ENCODE measurements around the gene STK39.

The STK39 gene

DNA sequence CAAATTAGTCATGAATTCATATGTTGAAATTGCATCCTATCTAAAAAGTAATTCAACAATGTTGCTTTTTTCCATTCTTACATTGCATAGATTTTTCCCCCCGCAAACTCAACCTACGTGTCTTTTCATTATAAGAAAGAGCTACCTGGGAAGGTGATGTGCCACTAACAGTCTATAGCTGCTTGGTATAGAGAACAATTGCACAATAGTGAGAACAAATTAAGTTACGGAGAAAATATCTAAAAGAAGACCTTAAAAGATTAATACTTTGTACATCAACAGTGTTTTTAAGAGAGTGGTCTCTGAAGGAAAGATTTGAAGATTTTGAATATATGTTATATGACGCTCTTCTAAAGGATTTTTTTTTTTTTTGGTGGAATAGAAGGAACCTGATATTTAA is 111.8 kb downstream of the STK39 start:
- peaks cover 4% of the 10 kb centered on the region for H3K4me1 ChIP-seq (ENCODE audit: control insufficient read depth, insufficient read depth, low read depth, low read length)
- no peak overlapping the region for H4K8ac ChIP-seq (ENCODE audit: low read length)
- no peaks in the 10 kb centered on the region for H3K27me3 ChIP-seq (ENCODE audit: control insufficient read depth in 1 of 2, insufficient read depth in 1 of 2, low read length in 2 of 2)
- H3K9ac ChIP-seq (ENCODE audit: low read length) = no peak overlapping the region
- no peak overlapping the region for H2BK5ac ChIP-seq (ENCODE audit: low read depth, low read length, poor library complexity, severe bottlenecking)
- no peak overlapping the region for H2AFZ ChIP-seq (ENCODE audit: low read depth, low read length)
- no peak overlapping the region for H3K27ac ChIP-seq (ENCODE audit: low read length, poor library complexity, severe bottlenecking)
- H3K23ac ChIP-seq (ENCODE audit: low read length in 2 of 2) = no peak overlapping the region
- no peak overlapping the region for H3K14ac ChIP-seq (ENCODE audit: low read length in 2 of 2)
- no peak overlapping the region for H3K4me3 ChIP-seq (ENCODE audit: insufficient read depth in 1 of 2, low read depth in 1 of 2, low read length in 2 of 2)
- no peak overlapping the region for H2BK120ac ChIP-seq (ENCODE audit: low read depth, low read length)
- H4K91ac ChIP-seq (ENCODE audit: low read length) = no peak overlapping the region
- no peak overlapping the region for H3K4ac ChIP-seq (ENCODE audit: low read depth in 1 of 2, low read length in 2 of 2)
- 100% methylated on average over 1 of the region's 4 CpGs for WGBS
- peaks cover 16% of the 10 kb centered on the region for H3K79me1 ChIP-seq (replicated peaks; ENCODE audit: low read length, poor library complexity, severe bottlenecking)
- H3K4me2 ChIP-seq (ENCODE audit: low read length, poor library complexity, severe bottlenecking) = no peak overlapping the region
- H3K18ac ChIP-seq (ENCODE audit: low read depth in 1 of 2, low read length in 2 of 2) = no peak overlapping the region
- H3K36me3 ChIP-seq (ENCODE audit: control insufficient read depth in 1 of 2, insufficient read depth in 2 of 2, low read depth in 1 of 2, low read length in 2 of 2) = peaks cover 0 to 36% of the 10 kb centered on the region in 2 experiments
- no peak overlapping the region for H2BK15ac ChIP-seq (ENCODE audit: low read depth, poor library complexity, severe bottlenecking)
- no peak overlapping the region for H2AK5ac ChIP-seq (ENCODE audit: low read length, severe bottlenecking)
- no peak for DNase-seq
- H2BK12ac ChIP-seq (ENCODE audit: low read length in 2 of 2) = no peak overlapping the region
- no peaks in the 10 kb centered on the region for H3K9me3 ChIP-seq (ENCODE audit: control insufficient read depth, low read length)

DNA sequence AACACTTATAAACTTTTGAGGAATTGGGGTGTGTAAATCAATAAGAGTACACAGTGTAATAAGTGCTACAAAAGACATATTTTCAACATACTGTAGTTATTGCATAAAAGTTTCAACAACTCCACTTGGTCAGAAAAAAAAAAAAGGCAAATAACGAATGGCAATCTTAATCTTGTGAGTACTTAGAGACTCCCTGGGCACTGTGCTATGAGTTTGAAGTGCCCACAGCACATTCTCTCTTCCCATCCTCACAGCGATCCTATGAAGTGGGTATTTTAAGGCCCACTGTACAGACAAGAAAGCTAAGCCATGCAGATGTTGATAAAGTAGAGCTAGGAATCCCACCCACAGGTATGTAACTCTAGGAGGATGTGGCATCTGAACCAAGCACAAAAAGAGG is 112.3 kb downstream of the STK39 start:
- Histone ChIP-seq H3K23ac (ENCODE audit: low read length in 2 of 2) (no peak overlapping the region), H3K4me3 (ENCODE audit: insufficient read depth in 1 of 2, low read depth in 1 of 2, low read length in 2 of 2) (no peak overlapping the region), H3K79me1 (replicated peaks; ENCODE audit: low read length, poor library complexity, severe bottlenecking) (peaks cover 18% of the 10 kb centered on the region), H2AK5ac (ENCODE audit: low read length, severe bottlenecking) (no peak overlapping the region), H2BK120ac (ENCODE audit: low read depth, low read length) (no peak overlapping the region), H3K36me3 (ENCODE audit: control insufficient read depth in 1 of 2, insufficient read depth in 2 of 2, low read depth in 1 of 2, low read length in 2 of 2) (peaks cover 0 to 31% of the 10 kb centered on the region in 2 experiments), H3K4me2 (ENCODE audit: low read length, poor library complexity, severe bottlenecking) (no peak overlapping the region), H3K4ac (ENCODE audit: low read depth in 1 of 2, low read length in 2 of 2) (no peak overlapping the region), H3K27ac (ENCODE audit: low read length, poor library complexity, severe bottlenecking) (no peak overlapping the region), H3K9me3 (ENCODE audit: control insufficient read depth, low read length) (no peaks in the 10 kb centered on the region), H4K91ac (ENCODE audit: low read length) (no peak overlapping the region), H4K8ac (ENCODE audit: low read length) (no peak overlapping the region), H3K4me1 (ENCODE audit: control insufficient read depth, insufficient read depth, low read depth, low read length) (peaks cover 4% of the 10 kb centered on the region), H2BK12ac (ENCODE audit: low read length in 2 of 2) (no peak overlapping the region), H3K14ac (ENCODE audit: low read length in 2 of 2) (no peak overlapping the region), H3K18ac (ENCODE audit: low read depth in 1 of 2, low read length in 2 of 2) (no peak overlapping the region), H2BK15ac (ENCODE audit: low read depth, poor library complexity, severe bottlenecking) (no peak overlapping the region), H2AFZ (ENCODE audit: low read depth, low read length) (no peak overlapping the region), H3K27me3 (ENCODE audit: control insufficient read depth in 1 of 2, insufficient read depth in 1 of 2, low read length in 2 of 2) (no peaks in the 10 kb centered on the region), H3K9ac (ENCODE audit: low read length) (no peak overlapping the region), H2BK5ac (ENCODE audit: low read depth, low read length, poor library complexity, severe bottlenecking) (no peak overlapping the region)
- 100% methylated on average over 1 of the region's 2 CpGs for WGBS
- no peak for DNase-seq

DNA sequence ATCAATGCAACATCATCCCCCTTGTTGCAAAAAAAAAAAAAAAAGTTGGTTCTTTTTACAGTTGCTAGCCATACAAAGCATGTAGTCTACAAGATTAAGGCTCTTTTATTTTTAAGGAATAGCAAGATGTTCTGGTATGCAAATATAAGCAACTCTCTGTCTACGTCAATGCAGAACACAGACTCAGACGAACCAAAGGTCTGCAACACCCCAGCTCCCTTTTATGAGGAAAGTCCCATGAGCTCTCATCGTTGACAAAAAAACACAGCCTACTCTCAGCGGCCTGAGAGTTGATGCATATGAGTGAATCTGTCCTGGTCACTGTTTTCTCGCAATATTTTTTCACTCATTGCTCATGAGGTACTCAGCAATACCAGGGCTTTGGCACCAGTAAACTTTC is 112.9 kb downstream of the STK39 start:
- Histone ChIP-seq H3K4me2 (ENCODE audit: low read length, poor library complexity, severe bottlenecking) (no peak overlapping the region), H3K23ac (ENCODE audit: low read length in 2 of 2) (no peak overlapping the region), H2BK5ac (ENCODE audit: low read depth, low read length, poor library complexity, severe bottlenecking) (no peak overlapping the region), H3K27ac (ENCODE audit: low read length, poor library complexity, severe bottlenecking) (no peak overlapping the region), H2BK120ac (ENCODE audit: low read depth, low read length) (no peak overlapping the region), H3K4ac (ENCODE audit: low read depth in 1 of 2, low read length in 2 of 2) (no peak overlapping the region), H3K4me3 (ENCODE audit: insufficient read depth in 1 of 2, low read depth in 1 of 2, low read length in 2 of 2) (no peak overlapping the region), H2BK12ac (ENCODE audit: low read length in 2 of 2) (no peak overlapping the region), H4K91ac (ENCODE audit: low read length) (no peak overlapping the region), H3K9me3 (ENCODE audit: control insufficient read depth, low read length) (no peaks in the 10 kb centered on the region), H3K79me1 (replicated peaks; ENCODE audit: low read length, poor library complexity, severe bottlenecking) (peaks cover 20% of the 10 kb centered on the region), H3K4me1 (ENCODE audit: control insufficient read depth, insufficient read depth, low read depth, low read length) (peaks cover 4% of the 10 kb centered on the region), H3K14ac (ENCODE audit: low read length in 2 of 2) (no peak overlapping the region), H3K18ac (ENCODE audit: low read depth in 1 of 2, low read length in 2 of 2) (no peak overlapping the region), H2AK5ac (ENCODE audit: low read length, severe bottlenecking) (no peak overlapping the region), H2BK15ac (ENCODE audit: low read depth, poor library complexity, severe bottlenecking) (no peak overlapping the region), H4K8ac (ENCODE audit: low read length) (no peak overlapping the region), H3K9ac (ENCODE audit: low read length) (no peak overlapping the region), H3K27me3 (ENCODE audit: control insufficient read depth in 1 of 2, insufficient read depth in 1 of 2, low read length in 2 of 2) (no peaks in the 10 kb centered on the region), H2AFZ (ENCODE audit: low read depth, low read length) (no peak overlapping the region), H3K36me3 (ENCODE audit: control insufficient read depth in 1 of 2, insufficient read depth in 2 of 2, low read depth in 1 of 2, low read length in 2 of 2) (peaks cover 0 to 28% of the 10 kb centered on the region in 2 experiments)
- DNase-seq = no peak
- WGBS = 96% methylated on average over 5 of the region's 5 CpGs

DNA sequence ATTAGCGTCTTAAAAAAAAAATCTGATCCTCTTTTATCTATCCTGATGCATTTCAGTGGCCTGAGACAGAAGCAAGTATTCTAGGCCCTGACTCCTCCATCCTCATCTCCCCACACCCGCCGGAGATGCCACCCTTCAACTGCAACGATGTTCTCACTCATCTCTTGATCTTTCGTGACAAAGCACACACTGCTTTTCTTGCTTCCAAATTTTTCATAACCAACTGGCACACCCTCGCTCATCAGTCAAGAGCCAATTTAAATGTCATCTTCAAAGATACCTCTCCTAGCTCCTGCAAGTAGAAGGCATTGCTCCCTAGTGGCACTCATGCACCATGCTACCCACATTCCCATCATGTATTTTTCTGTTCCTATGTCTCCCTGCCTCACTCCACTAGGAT is 115.0 kb downstream of the STK39 start:
- Histone ChIP-seq H2BK15ac (ENCODE audit: low read depth, poor library complexity, severe bottlenecking) (no peak overlapping the region), H2AK5ac (ENCODE audit: low read length, severe bottlenecking) (no peak overlapping the region)
- 98% methylated on average over 6 of the region's 6 CpGs for WGBS

More for the DNA sequence above, 115.0 kb downstream of the STK39 start:
- no peak overlapping the region for H2BK12ac ChIP-seq (ENCODE audit: low read length in 2 of 2)
- no peak overlapping the region for H3K27ac ChIP-seq (ENCODE audit: low read length, poor library complexity, severe bottlenecking)
- no peak overlapping the region for H3K4me2 ChIP-seq (ENCODE audit: low read length, poor library complexity, severe bottlenecking)
- peaks cover 3 to 37% of the 10 kb centered on the region in 2 experiments for H3K36me3 ChIP-seq (ENCODE audit: control insufficient read depth in 1 of 2, insufficient read depth in 2 of 2, low read depth in 1 of 2, low read length in 2 of 2)
- no peak overlapping the region for H3K18ac ChIP-seq (ENCODE audit: low read depth in 1 of 2, low read length in 2 of 2)
- H3K79me1 ChIP-seq (replicated peaks; ENCODE audit: low read length, poor library complexity, severe bottlenecking) = peaks cover 22% of the 10 kb centered on the region
- no peak overlapping the region for H3K9ac ChIP-seq (ENCODE audit: low read length)
- no peaks in the 10 kb centered on the region for H3K27me3 ChIP-seq (ENCODE audit: control insufficient read depth in 1 of 2, insufficient read depth in 1 of 2, low read length in 2 of 2)
- H3K23ac ChIP-seq (ENCODE audit: low read length in 2 of 2) = no peak overlapping the region
- H2AFZ ChIP-seq (ENCODE audit: low read depth, low read length) = no peak overlapping the region
- no peak overlapping the region for H2BK120ac ChIP-seq (ENCODE audit: low read depth, low read length)
- no peaks in the 10 kb centered on the region for H3K9me3 ChIP-seq (ENCODE audit: control insufficient read depth, low read length)
- no peak overlapping the region for H3K14ac ChIP-seq (ENCODE audit: low read length in 2 of 2)
- no peak overlapping the region for H3K4ac ChIP-seq (ENCODE audit: low read depth in 1 of 2, low read length in 2 of 2)
- H4K91ac ChIP-seq (ENCODE audit: low read length) = no peak overlapping the region
- no peak overlapping the region for H4K8ac ChIP-seq (ENCODE audit: low read length)
- no peak overlapping the region for H2BK5ac ChIP-seq (ENCODE audit: low read depth, low read length, poor library complexity, severe bottlenecking)
- H3K4me1 ChIP-seq (ENCODE audit: control insufficient read depth, insufficient read depth, low read depth, low read length) = peaks cover 2% of the 10 kb centered on the region
- no peak overlapping the region for H3K4me3 ChIP-seq (ENCODE audit: insufficient read depth in 1 of 2, low read depth in 1 of 2, low read length in 2 of 2)
- DNase-seq = no peak

All from mesenchymal stem cell (in vitro differentiated cells and primary cell).